HEK293 (cell line): ENCODE results near the gene VAPA.

Source experiments
- CTCF ChIP-seq: fragments of 450-650 bp; formaldehyde crosslinking; IDR thresholded peaks from 2 replicates; pipeline ENCODE4 v1.5.1; 2016; ENCODE audit warnings: missing biosample characterization, missing genetic modification characterization
- SETDB1 ChIP-seq: IDR thresholded peaks from one replicate; pipeline ENCODE4 v1.6.1; 2017; ENCODE audit warnings: mild to moderate bottlenecking, low read length, moderate library complexity, mixed read lengths; ENCODE audit not compliant: insufficient read length

DNA sequence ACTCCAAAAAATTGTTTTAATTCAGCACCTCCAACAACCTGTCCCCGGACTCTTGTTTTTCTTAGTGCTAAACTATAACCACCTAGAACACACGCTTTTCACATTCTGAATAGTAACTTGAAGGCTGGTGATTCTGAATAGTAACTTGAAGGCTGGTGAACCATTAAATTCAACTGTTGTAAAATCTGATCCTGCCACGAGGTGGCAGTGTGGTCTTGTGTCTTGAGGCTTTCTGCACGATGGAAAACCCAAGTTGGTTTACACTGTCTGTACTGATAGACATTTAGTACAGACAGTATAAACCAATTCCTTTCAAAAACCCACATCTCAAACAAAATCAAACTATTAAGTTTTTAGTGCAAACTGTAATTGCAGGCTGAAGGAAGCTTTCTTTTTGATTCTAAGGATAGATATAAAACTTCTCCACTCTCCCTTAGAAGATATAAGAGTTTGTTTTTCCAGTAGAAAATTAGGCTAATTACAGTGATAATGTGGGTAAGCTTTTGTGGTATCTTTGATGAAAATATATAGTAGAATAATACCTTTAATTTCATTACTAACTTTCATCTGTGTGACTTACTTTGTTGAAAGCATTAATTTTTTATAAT is 57.6 kb downstream of the VAPA start:
- TF ChIP-seq CTCF (tag by site-specific recombination) (peak; percentile 73), SETDB1 (no peak)
